Retina (tissue), 1 donor: ENCODE results near the gene FAM50A.
A peak's percentile ranks its signal among the peaks of the same experiment; 100 is the strongest.

Source experiments
- DNase-seq: peaks from one replicate; pipeline ENCODE4 v3.0.0-alpha.2; 2016

FAM50A gene

GRCh38 chrX:154466907-154467306 is 23.0 kb downstream of the FAM50A start:
- no peak for DNase-seq

DNA sequence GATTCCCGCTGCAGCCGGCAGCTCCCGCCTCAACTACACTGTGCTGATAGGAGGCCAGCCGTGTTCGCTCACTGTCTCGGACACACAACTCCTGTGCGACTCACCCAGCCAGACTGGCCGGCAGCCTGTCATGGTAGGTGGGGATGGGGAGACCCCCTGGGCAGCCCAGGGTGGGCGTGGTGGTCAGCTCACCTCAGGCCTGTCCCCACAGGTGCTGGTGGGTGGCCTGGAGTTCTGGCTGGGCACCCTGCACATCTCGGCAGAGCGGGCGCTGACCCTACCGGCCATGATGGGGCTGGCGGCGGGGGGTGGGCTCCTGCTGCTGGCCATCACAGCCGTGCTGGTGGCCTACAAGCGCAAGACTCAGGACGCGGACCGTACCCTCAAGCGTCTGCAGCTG is 23.6 kb downstream of the FAM50A start:
- no peak for DNase-seq

- no peak for DNase-seq
Measured at GRCh38 chrX:154468217-154468616, 24.3 kb downstream of the FAM50A start.

DNA sequence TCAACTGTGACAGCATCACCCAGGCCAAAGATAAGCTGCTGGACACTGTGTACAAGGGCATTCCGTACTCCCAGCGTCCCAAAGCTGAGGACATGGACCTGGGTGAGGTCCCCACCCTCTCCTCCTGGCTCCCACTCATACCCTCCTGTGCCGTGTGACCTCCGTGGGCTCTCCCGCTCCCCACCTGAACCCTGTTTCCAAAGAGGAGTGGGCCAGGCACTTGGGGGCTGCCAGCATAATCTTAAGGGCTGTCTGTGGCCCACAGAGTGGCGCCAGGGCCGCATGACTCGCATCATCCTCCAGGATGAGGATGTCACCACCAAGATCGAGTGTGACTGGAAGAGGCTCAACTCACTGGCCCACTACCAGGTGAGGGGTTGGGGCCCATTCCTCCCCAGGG is 25.2 kb downstream of the FAM50A start:
- no peak for DNase-seq

- no peak for DNase-seq
Measured at GRCh38 chrX:154469880-154470279, 25.9 kb downstream of the FAM50A start.

GRCh38 chrX:154470434-154470833 is 26.5 kb downstream of the FAM50A start:
- no peak for DNase-seq

DNA sequence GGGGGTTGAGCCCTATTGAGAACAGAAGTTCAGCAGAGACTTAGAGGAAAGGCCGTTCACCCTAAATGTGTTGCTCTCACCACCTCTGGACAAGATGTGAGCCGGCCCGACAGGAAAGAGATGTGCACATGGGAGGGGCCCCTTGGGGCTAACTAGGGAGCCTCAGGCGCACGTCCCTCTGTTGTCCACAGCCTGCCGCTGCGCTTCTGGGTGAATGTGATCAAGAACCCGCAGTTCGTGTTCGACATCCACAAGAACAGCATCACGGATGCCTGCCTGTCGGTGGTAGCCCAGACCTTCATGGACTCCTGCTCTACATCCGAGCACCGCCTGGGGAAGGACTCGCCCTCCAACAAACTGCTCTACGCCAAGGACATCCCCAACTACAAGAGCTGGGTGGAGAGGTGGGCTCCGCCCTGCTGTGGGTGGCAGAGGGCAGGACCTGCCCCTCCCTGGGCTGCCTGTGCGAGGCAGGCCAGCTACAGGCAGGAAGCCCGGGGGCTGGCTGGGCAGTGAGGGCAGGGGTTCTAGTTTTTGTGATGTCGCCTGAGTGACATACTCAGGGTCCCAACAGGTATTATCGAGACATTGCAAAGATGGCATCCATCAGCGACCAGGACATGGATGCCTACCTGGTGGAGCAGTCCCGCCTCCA is 27.1 kb downstream of the FAM50A start:
- DNase-seq, result no peak

DNA sequence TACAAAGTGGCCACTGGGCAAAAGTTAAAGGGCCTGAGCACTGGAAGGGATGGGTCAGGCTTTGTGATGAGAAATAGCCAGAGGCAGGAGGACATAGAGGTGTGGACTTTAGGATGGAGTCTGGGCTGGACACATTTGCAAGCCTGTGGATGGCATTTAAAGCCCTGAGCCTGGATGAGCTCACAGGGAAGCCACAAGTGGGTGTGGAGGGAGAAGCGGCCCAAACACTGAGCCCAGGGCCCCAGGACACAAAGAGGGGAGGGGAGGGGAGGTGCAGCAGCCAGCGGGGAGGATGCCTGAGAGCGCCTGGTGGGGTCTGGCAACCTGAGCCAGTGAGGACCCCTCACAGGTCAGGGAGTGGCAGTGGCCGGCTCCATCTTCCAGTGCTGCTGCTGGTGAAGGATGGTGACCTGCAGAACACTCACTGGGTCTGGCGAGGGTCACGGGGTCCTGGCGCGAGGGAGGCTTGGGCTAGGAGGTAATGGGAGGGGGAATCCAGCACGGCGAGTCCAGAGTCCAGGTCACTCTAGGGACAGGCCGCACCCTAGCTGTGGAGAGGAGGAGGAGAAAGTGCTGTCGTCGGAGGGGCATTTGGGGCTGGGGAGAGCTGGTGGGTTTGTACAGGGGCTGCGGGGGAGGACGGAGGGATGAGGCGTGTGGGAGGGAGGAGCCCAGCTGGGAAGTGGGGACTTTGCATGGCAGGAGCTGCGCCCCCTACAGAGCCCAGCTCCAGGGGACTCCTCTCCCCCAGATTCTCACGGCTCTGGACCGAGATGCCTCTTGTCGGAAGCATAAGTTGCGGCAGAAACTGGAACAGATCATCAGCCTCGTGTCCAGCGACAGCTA is 28.1 kb downstream of the FAM50A start:
- DNase-seq, result no peak

- DNase-seq, result no peak
Measured at GRCh38 chrX:154472685-154473632, 29.0 kb downstream of the FAM50A start.

- no peak for DNase-seq
Measured at GRCh38 chrX:154473683-154474082, 29.7 kb downstream of the FAM50A start.

- no peak for DNase-seq
Measured at GRCh38 chrX:154476821-154477220, 32.9 kb downstream of the FAM50A start.

GRCh38 chrX:154477891-154478477 is 34.0 kb downstream of the FAM50A start:
- no peak for DNase-seq

DNA sequence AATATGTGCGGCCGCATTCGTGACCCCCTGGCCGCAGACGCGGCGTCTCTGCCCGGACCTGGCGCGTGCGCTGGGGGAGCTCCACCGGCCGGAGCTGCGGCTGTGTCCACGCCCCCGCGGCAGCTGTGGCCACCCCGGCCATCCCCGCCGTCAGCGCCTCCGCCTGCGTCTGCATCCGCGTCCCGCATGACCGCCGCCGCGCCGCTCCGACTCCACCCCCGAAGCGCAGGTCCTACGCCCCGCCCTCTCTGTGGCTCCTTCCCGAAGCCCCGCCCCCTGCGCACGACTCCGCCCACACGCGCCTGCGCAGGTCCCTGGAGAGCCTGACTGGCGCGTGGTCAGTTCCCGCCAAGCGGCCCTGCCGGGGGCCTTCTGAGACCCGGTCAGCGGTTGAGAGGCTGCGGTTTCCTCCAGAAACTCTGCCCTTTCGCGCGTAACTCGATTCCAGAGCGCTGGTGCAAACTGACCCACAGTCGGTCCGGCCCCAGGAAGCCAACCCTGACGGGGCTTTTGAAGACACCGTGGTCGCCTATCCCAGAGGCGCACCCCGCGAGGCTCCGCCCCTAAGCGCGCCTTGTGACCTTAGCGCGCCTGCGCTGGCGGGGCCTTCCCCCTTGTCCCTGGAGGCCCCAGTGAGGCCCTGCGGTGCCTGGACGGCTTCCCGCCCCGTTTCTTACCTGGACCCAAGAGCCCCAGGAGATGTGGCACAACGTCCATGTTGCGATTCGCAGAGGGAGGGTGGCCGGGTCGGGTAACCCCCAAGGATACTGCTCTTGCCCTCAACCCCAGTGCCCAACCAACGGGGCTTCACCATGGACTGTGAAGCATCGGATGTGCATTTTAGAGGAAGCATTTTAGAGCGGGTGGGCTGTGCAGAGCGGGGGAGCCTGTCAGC is 35.0 kb downstream of the FAM50A start, which contains the start of gene LAGE3:
Gene LAGE3, minus strand, starts transcription at position 554 of the 895 bp plus-strand sequence. Its CDS starts 366 bp downstream, at position 188.
- peak; percentile 94 for DNase-seq

- DNase-seq, result no peak
Measured at GRCh38 chrX:154481195-154481594, 37.3 kb downstream of the FAM50A start.

GRCh38 chrX:154481911-154482601 is 38.1 kb downstream of the FAM50A start:
- no peak for DNase-seq

GRCh38 chrX:154482786-154483185 is 38.8 kb downstream of the FAM50A start:
- no peak for DNase-seq

GRCh38 chrX:154483325-154483724 is 39.4 kb downstream of the FAM50A start:
- no peak for DNase-seq

DNA sequence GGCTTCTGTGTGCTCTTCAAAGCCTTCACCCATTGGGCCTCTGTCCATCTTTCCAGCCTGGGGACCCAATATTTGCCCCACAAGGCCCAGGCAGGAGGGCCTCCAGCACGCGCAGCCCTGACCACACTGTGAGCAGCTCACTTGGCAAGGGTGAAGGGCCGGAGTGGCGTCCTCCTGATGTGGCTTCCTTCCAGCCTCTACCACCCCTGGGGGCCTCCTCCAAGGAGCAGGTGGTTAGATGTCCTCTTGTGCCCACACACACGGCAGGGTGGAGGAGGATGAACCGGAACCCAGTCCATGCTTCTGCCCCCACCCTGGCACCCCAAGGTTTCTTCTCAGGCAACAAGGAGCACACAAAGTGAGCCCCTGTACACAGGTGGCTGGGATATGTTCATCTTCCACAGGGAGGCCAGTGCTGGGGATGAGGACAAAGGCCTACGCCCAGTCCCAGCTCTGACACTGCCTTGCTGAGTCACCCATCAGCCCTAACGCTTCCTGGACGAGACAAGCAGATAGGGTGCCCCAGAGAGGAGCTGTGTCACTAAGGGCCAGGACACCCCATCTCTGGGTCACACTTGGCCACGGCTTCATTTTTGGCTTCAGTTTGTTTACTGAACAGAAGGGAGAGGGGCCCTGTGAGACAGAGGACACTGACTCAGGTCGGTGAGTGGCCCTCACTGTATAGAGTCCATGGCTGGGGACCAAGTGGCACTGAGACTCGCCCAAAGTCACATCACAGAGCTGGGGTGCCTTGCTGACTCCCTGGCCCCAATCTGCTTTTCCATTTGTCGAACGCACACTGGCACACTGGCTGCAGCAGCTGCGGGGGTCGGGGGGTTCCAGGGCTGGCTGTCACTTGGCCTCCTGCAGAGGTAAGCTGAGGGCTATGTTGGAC is 40.6 kb downstream of the FAM50A start:
- no peak for DNase-seq

GRCh38 chrX:154485150-154486051 is 41.5 kb downstream of the FAM50A start:
- DNase-seq, result no peak
